Urothelium cell line (cell line): ENCODE results near the gene ZDHHC18.

Experiments
- DNase-seq: peaks from one replicate; pipeline ENCODE4 v3.0.0; 2011; ENCODE audit warnings: low spot score, mixed read lengths
- FAIRE-seq: peaks from 2 replicates; lab custom pipeline; 2011; peaks lifted over from hg19 to GRCh38; lab: Jason Lieb, UNC

ZDHHC18 gene, protein sequence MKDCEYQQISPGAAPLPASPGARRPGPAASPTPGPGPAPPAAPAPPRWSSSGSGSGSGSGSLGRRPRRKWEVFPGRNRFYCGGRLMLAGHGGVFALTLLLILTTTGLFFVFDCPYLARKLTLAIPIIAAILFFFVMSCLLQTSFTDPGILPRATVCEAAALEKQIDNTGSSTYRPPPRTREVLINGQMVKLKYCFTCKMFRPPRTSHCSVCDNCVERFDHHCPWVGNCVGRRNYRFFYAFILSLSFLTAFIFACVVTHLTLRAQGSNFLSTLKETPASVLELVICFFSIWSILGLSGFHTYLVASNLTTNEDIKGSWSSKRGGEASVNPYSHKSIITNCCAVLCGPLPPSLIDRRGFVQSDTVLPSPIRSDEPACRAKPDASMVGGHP

DNA sequence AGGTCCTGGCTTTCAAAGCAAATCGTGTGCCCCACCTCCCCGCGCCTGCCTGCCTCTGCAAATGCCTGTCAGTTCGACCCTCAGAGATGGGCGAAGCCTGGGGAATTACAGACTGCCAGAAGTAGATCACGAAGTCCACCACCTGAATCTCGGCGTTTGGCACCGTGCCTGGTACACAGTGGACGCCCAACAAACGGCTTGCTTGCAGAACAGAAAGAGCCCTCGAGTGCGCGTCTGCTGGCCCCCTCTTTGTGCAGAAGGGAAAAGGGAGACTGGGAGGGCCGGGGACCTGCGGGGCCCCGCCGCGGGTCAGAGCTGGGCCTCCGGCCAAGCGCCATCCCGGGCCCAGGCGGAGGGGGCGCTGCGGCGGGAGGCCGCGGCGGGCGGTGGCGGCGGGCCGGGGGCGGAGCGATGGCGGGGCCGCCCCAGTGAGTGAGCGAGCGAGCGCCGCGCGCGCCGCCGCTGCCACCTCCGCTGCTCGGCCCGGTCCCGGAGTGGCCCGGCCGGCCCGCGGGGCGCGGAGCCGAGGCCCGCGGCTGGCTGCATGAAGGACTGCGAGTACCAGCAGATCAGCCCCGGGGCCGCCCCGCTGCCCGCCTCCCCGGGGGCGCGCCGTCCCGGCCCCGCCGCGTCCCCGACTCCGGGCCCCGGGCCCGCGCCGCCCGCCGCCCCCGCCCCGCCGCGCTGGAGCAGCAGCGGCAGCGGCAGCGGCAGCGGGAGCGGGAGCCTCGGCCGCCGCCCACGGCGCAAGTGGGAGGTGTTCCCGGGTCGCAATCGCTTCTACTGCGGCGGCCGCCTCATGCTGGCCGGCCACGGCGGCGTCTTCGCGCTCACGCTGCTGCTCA, at the start of gene ZDHHC18:
ZDHHC18 (plus strand) TSS at position 428 of the 845 bp plus-strand sequence; CDS start at position 545, 117 bp downstream.
- no peak for FAIRE-seq
- peak; percentile 94 for DNase-seq

DNA sequence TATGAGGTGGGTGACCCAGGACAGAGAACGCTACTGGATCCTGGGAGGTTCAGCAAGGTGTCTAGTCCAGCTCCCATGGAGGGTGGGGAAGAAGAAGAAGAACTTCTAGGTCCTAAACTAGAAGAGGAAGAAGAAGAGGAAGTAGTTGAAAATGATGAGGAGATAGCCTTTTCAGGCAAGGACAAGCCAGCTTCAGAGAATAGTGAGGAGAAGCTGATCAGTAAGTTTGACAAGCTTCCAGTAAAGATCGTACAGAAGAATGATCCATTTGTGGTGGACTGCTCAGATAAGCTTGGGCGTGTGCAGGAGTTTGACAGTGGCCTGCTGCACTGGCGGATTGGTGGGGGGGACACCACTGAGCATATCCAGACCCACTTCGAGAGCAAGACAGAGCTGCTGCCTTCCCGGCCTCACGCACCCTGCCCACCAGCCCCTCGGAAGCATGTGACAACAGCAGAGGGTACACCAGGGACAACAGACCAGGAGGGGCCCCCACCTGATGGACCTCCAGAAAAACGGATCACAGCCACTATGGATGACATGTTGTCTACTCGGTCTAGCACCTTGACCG, 47.3 kb upstream of the ZDHHC18 start:
- FAIRE-seq: no peak

DNA sequence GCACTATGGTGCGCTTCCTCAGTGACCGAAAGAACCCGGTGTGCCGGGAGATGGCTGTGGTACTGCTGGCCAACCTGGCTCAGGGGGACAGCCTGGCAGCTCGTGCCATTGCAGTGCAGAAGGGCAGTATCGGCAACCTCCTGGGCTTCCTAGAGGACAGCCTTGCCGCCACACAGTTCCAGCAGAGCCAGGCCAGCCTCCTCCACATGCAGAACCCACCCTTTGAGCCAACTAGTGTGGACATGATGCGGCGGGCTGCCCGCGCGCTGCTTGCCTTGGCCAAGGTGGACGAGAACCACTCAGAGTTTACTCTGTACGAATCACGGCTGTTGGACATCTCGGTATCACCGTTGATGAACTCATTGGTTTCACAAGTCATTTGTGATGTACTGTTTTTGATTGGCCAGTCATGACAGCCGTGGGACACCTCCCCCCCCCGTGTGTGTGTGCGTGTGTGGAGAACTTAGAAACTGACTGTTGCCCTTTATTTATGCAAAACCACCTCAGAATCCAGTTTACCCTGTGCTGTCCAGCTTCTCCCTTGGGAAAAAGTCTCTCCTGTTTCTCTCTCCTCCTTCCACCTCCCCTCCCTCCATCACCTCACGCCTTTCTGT, 46.0 kb upstream of the ZDHHC18 start:
- FAIRE-seq (no peak), DNase-seq (no peak)

More for the DNA sequence above, 47.3 kb upstream of the ZDHHC18 start:
- DNase-seq: no peak

DNA sequence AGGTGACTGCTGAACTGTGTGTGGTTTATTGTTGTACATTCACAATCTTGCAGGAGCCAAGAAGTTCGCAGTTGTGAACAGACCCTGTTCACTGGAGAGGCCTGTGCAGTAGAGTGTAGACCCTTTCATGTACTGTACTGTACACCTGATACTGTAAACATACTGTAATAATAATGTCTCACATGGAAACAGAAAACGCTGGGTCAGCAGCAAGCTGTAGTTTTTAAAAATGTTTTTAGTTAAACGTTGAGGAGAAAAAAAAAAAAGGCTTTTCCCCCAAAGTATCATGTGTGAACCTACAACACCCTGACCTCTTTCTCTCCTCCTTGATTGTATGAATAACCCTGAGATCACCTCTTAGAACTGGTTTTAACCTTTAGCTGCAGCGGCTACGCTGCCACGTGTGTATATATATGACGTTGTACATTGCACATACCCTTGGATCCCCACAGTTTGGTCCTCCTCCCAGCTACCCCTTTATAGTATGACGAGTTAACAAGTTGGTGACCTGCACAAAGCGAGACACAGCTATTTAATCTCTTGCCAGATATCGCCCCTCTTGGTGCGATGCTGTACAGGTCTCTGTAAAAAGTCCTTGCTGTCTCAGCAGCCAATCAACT, 45.2 kb upstream of the ZDHHC18 start:
- no peak for DNase-seq

DNA sequence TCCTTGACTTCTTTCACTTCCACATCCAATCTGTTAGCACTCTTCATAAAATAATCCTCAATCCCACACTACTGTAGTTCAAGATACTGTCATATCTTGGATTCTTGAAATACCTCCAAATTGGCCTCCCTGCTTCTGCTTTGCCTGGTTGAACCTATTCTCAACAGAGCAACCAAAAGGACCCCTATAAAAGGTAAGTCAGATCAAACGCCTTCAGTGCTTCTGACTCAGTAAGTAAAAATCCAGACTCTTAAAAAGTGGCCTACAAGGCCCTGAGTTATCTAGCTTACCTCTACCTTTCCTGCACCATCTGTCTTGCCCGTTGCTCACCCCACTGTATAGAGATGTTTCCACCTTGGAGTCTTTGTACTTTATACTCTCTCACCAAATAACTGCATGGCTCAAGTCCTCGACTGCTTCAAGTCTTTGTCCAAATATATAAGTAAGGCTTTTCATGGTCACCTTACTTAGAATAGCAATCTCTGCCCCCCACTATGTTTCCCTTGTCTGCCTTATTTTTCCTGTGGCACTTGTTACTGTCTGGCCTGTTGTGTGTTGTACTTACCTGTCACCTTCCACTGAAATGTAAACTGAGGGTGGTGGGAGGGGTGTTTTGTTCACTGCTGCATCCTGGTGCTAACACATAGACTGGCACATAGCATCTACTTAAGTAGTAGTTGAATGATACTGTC, 43.8 kb upstream of the ZDHHC18 start:
- DNase-seq (no peak), FAIRE-seq (no peak)

More for the DNA sequence above, 45.2 kb upstream of the ZDHHC18 start:
- no peak for FAIRE-seq

DNA sequence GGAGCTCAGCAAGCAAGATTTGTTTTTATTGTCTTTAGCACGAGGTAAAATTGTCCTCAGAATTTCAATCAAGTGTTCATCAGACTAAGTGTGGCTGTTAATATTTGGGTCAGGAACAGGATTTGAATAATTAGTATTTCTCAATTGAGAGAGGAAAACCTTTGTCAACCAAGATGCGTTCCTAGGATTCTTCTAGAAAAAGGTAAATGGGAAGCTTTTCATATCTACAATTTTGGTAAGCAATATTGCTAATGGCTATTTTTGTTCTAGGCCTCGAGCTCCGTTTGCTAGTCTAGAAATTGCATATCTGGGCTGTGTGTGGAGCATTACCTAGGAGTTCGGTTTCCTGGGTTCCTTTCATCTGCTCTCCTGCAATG, 42.9 kb upstream of the ZDHHC18 start:
- no peak for FAIRE-seq
- no peak for DNase-seq

DNA sequence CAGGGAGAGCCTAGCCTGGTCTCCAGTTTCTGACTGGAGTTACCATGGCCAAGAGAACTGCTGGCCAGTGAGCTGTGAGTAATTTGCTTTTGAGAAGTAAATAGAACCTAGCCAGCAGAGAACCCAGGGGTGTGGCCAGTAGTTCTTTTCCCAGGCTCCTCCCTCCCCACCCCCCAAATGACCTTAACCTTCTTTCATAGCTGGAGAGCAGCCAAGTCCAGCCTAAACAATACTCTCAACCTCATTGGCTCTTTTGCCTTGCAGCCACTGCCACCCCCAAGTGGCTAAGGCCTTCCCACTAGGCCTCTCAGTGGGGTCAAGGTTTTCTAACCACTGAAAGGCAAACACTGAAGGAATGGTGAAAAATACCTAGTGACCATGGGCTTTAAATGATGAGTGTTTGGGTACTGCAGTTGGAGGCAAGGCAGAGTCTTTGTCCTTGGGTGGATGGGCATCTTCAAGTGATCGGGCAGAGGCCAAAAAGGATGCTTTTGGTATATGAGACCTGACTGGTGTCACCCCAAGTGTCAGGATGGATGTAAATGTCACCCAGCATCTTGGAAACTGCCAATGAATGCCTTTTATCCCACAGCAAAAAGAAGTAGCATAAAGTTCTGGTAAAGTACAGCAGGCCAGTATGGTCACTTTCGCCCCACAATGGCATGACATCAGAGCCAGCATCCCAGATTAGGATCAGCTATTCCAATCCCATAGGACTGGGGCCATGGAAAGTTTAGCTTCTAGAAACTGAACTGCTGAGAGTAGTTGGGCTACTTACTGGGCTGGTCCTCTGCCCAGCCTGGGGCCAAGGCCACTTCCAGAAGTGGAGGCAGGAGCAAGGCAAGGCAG, 42.2 kb upstream of the ZDHHC18 start:
- no peak for DNase-seq
- FAIRE-seq: no peak

DNA sequence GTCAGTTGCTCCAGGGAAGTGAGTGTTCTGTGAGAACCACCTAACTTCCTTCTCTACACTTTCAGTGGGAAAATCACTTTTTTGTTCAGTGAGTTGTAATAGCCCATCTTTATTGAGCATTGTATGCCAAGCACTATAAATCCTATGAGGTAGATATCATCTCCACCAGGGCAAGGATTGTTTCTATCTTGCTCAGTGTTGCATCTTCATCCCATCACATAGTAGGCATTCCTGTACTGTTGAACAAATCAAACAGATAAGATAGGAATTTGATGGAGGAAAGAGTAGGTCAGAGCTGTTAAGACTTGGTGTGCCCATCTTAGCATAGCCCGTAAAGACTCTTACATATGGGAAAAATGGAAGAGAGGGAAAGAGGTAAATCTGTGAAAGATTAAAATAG, 41.6 kb upstream of the ZDHHC18 start:
- FAIRE-seq (no peak), DNase-seq (no peak)

DNA sequence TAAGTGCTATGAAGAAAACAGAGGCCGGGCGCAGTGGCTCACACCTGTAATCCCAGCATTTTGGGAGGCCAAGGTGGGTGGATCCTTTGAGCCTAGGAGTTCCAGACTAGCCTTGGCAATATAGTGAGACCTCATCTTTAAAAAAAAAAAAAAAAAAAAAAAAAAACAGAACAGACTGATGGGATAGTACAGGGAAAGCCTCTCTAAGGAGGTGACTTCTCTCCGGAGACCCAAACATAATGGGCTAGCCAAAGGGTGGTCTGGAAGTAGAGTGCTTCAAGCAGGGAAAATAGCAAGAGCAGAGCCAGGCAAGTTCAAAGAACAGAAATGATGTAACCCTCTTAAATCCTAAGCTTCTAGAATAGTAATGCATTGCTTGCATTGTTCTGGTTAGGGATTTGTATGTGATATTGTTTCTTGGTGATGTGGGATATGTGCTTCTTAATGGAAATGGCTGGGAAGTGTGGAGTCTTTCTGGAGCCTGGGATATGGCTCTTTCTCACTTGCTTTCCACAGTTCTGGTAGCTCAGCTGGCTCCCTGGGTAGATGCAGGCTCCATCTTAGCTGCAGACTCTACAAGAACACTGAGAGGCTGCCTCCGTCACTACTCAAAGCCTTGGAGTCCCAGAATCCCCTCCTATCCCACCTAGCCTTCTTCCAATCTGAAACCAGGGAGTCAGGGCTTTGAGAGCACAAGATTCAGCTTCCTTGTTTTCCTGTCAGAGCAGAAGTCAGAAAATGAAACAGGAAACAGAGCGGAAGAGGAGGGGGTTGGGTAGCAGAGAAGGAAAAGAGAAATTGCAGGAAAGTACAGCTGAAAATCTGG, 40.7 kb upstream of the ZDHHC18 start:
- FAIRE-seq (no peak), DNase-seq (no peak)

DNA sequence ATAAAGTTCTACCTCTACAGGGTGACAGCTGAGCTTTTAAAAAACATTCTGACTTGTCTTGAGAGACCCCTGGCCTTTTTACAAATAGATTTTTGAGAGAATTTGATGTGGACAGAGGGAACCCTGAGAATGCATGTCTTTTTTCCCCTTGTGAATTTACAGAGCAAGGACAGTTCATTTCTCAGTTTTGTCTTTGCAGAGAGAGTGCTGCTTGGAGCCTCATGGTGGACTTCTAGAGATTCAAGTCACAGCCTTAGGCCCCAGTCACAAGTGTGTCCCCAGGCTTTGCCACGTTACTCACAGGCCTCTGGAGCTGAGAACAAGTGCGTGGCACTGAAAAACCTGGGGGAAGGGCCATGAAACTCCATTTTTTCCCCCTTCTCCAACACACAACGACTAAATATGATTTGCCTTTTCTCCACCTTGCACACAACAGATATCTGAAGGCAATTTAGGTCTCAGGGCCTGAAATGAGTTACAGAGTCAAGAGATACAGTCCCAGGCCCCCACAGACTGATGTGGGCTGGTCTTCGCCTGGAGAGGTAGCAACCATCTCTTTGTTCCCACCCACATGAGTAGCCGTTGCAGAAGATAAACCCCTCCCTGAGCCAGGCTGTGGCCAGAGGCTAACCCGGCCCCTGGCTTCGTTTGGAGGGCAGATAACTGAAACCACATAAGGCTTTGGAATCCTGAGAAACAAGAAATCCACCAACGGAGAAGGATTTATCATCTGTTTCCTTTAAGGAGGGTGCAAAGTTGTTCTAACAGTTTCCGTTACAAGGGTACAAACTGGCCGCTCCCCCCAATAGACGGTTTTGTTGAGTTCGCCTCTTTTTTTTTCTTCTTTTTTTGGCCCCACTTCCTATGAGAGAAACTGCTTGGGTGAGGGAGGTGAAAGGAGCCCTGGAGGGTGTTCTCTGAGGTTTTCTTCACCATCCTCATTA, 39.8 kb upstream of the ZDHHC18 start:
- no peak for FAIRE-seq
- DNase-seq: no peak

DNA sequence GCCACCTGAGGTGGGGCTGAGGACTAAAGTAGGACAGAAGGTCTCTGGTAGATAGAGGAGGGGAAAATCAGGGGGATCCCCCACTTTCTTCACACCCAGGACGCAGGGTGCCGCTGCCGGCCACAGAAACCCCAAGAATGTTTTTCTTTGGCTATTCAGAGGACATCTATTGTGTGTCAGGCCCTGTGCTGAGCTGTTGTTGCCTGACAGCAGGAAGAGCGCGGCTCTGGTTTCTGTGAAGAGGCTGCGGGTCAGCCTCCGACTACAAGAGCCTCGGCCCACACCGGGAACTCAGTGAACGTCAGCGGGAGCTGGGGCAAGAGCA, 39.1 kb upstream of the ZDHHC18 start:
- DNase-seq (no peak), FAIRE-seq (no peak)

DNA sequence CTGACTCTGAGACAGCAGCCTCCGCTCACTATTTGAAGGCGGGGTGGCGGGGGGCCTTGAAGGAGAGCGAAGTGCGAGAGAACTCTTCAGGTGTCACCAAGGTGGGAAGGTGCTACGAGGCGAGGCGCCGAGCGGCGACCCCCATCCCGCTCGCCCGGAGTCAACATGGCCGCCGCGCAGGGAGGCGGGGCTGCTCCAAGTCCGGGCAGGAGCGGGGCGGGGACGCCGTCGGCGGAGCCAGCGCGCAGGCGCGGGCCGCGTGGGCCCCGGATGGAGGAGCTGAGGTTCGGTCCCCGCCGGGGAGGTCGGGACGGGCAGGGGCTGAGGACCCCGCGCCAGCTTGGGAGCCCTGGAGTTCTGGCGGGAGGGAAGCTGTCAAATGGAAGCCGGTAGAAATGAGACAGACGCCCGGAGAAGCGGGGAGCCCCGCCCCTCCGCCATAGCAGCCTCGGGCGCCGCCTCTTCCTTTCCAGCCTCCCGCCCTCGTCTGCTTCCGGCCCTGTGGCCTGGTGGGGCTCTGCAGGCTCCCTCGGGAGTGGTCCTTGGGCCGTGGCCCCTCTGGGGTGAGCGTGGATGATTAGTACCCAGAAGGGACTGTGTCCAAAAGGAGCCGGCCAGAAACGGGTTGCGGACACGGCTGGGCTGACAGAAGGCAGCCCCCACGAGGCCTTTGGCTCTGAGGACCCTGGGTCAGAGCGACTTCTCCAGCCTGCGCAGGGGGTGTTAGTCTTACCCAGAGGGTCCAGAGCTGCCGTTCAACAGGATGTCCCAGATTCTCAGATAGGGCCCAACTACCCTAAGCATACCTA, 38.6 kb upstream of the ZDHHC18 start, which contains the start of gene PIGV:
PIGV (plus strand) TSS at position 245 of the 809 bp plus-strand sequence. CDS start 2,866 bp downstream, outside the sequence.
- FAIRE-seq (peak; percentile 17), DNase-seq (peak; percentile 95)

DNA sequence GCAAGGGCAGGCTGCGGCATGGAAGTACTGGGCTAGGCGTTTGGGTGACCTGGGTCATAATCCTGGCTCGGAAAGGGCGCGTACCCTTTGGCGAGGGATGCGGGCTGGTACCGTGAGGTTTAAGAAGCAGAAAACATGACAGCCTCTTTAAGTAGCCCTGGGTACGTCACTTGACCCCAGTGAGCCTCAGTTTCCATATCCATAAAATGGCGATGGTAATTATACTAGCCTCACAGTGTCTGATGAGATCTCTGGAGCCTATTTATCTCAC, 38.0 kb upstream of the ZDHHC18 start:
- FAIRE-seq (no peak), DNase-seq (no peak)

DNA sequence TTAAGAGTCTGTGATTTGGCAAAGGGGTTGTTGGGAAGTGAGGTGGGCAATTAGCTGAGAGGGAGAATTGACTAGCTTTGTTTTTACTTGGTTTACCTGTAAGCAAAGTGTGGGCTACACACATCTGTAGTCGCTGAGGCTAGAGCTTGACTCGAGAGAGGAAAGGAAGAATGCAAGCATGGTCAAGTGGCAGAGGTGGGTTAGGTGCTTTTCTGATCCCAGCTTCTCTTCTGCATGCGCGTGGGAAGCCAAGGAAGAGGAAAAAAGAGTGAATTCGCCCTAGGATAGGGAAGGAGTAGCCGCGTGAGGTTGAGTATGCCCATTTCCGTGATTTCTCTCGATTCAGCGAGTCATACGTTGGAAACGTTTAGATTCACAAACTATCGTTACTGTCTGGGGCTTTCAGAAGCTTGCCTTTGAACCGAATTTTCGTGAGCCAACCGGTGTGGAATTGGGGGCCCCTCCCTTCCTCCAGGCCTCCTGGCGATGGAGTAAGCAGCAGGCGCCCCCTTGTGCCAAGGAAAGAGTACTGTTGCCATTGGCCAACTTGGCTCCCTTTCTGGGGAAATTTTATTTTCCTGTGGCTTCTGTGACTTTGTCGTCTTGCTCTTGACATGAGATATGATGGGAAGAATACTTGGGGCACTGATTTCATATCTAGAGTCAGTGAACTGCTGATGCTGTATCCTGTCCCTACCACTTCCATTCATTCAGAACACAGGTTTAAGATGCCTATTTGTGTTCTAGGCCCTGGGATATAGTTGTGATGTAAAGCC, 37.5 kb upstream of the ZDHHC18 start:
- peak; percentile 84 for DNase-seq
- no peak for FAIRE-seq

DNA sequence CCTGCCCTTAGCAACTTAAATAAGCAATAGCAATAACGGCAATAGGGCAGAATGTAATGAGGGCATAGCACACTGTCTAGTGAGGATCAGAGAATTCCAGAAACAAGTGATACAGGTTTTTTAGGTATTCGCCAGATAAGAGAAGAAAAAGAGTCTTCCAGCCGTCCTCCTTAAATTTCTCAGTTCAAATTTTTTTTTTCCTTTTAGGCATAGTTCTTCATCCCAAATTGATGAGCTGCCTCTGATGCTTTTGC, 36.9 kb upstream of the ZDHHC18 start:
- DNase-seq (no peak), FAIRE-seq (no peak)

DNA sequence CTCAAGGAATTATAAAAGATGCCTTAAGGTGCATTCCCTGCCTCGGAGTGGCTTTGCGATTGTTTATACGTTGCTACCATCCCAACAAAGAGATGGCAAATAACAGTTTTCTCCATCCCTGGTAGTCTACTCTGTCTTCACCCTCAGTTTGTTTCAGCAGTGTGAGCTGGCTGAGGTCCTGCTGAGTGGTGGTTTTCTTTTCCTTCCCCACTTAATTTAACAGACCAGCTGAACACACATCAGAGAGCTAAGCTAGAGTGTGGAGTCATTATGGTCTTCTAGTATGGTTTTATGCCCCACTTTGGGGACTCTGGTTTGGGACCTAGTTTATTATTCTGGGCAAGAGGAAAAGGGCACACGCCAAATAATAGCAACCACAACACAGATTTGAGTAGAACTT, 36.6 kb upstream of the ZDHHC18 start:
- DNase-seq: no peak
- no peak for FAIRE-seq
